ENCODE results near the gene TMEFF2.

GRCh38 chr2:191999101-191999841 is 195.5 kb downstream of the TMEFF2 start:
- TF ChIP-seq POLR2AphosphoS5 (IDR thresholded peaks at IDR 0.05; ENCODE audit: low read depth, low read length) (no peak), POLR2A (IDR thresholded peaks at IDR 0.05; ENCODE audit: low read depth, low read length) (no peak), TAF1 (IDR thresholded peaks at IDR 0.05; ENCODE audit: borderline replicate concordance, low read depth, low read length) (no peak)
